ENCODE data around the gene PRR14L.
"Not testable (repeated sequence)": the region's sequence is repeated elsewhere in the genome, so short reads cannot be mapped to it uniquely, and the experiment has no call there.

Gene PRR14L
- total RNA-seq: 93.8 to 199 (median 118) reads per million in 9 experiments

GRCh38 chr22:31749636-31750364 is at the start of gene PRR14L:
TSS of gene PRR14L (minus strand) at chr22:31750132. CDS start at chr22:31738860, 11,272 bp downstream.
- DNase-seq: peak; percentile 99
- peak within 1 kb of the TSS; percentile 87 to 89 for H3K27ac Mint-ChIP-seq
- H3K4me1 Mint-ChIP-seq (ENCODE audit: low read depth in 2 of 2): peaks cover 36 to 48% of the 10 kb centered on the region in 2 donors
- H3K36me3 Mint-ChIP-seq (ENCODE audit: insufficient read depth): peaks cover 35% of the 10 kb centered on the region
- ATAC-seq (replicated peaks): peak; percentile 69
- H3K4me3 Mint-ChIP-seq: peak within 1 kb of the TSS; percentile 79 to 85
- H3K9me3 Mint-ChIP-seq: no peaks in the 10 kb centered on the region
- H3K27me3 Mint-ChIP-seq: no peaks in the 10 kb centered on the region

GRCh38 chr22:31799358-31799757 is 49.4 kb upstream of the PRR14L start:
- not testable (repeated sequence) for H3K4me3 Mint-ChIP-seq; H3K9me3 Mint-ChIP-seq; H3K4me1 Mint-ChIP-seq (ENCODE audit: low read depth in 2 of 2); H3K27me3 Mint-ChIP-seq; DNase-seq; ATAC-seq (replicated peaks); H3K27ac Mint-ChIP-seq
- peaks cover 68% of the 10 kb centered on the region for H3K36me3 Mint-ChIP-seq (ENCODE audit: insufficient read depth)

GRCh38 chr22:31790240-31790639 is 40.3 kb upstream of the PRR14L start:
- Mint-ChIP-seq H3K4me3 (no peak overlapping the region), H3K36me3 (ENCODE audit: insufficient read depth) (peaks cover 22% of the 10 kb centered on the region), H3K27ac (no peak overlapping the region), H3K27me3 (no peaks in the 10 kb centered on the region), H3K9me3 (no peaks in the 10 kb centered on the region), H3K4me1 (ENCODE audit: low read depth in 2 of 2) (peaks cover 0 to 3% of the 10 kb centered on the region in 2 donors)
- no peak for DNase-seq
- no peak for ATAC-seq (replicated peaks)

- Mint-ChIP-seq H3K36me3 (ENCODE audit: insufficient read depth) (peaks cover 26% of the 10 kb centered on the region), H3K27me3 (no peaks in the 10 kb centered on the region), H3K27ac (peak overlapping the region in 1 of 2 donors; percentile 44), H3K4me1 (ENCODE audit: low read depth in 2 of 2) (peaks cover 0 to 3% of the 10 kb centered on the region in 2 donors), H3K4me3 (no peak overlapping the region), H3K9me3 (no peaks in the 10 kb centered on the region)
- ATAC-seq (replicated peaks) (no peak), DNase-seq (no peak)
Measured at GRCh38 chr22:31789803-31790202, 39.9 kb upstream of the PRR14L start.

GRCh38 chr22:31776231-31776630 is 26.3 kb upstream of the PRR14L start:
- Mint-ChIP-seq H3K36me3 (ENCODE audit: insufficient read depth) (peaks cover 32% of the 10 kb centered on the region), H3K9me3 (no peaks in the 10 kb centered on the region), H3K27me3 (no peaks in the 10 kb centered on the region), H3K27ac (no peak overlapping the region), H3K4me3 (no peak overlapping the region), H3K4me1 (ENCODE audit: low read depth in 2 of 2) (no peaks in the 10 kb centered on the region)
- ATAC-seq (replicated peaks): no peak
- no peak for DNase-seq

GRCh38 chr22:31773416-31773815 is 23.5 kb upstream of the PRR14L start:
- Mint-ChIP-seq H3K9me3 (no peaks in the 10 kb centered on the region), H3K36me3 (ENCODE audit: insufficient read depth) (peaks cover 54% of the 10 kb centered on the region), H3K4me1 (ENCODE audit: low read depth in 2 of 2) (no peaks in the 10 kb centered on the region), H3K4me3 (no peak overlapping the region), H3K27ac (no peak overlapping the region), H3K27me3 (no peaks in the 10 kb centered on the region)
- no peak for DNase-seq
- no peak for ATAC-seq (replicated peaks)

GRCh38 chr22:31768422-31769059 is 18.6 kb upstream of the PRR14L start:
- Mint-ChIP-seq H3K4me1 (ENCODE audit: low read depth in 2 of 2) (peaks cover 0 to 5% of the 10 kb centered on the region in 2 donors), H3K27ac (peak overlapping the region in 1 of 2 donors; percentile 19)

GRCh38 chr22:31764785-31765184 is 14.9 kb upstream of the PRR14L start:
- H3K4me3 Mint-ChIP-seq: no peak overlapping the region
- H3K36me3 Mint-ChIP-seq (ENCODE audit: insufficient read depth): peaks cover 76% of the 10 kb centered on the region
- DNase-seq (no peak), ATAC-seq (replicated peaks) (no peak)
- peaks cover 0 to 5% of the 10 kb centered on the region in 2 donors for H3K4me1 Mint-ChIP-seq (ENCODE audit: low read depth in 2 of 2)
- peak overlapping the region in 1 of 2 donors; percentile 33 for H3K27ac Mint-ChIP-seq
- H3K9me3 Mint-ChIP-seq: no peaks in the 10 kb centered on the region
- H3K27me3 Mint-ChIP-seq: no peaks in the 10 kb centered on the region

More at GRCh38 chr22:31768422-31769059, 18.6 kb upstream of the PRR14L start:
- no peak overlapping the region for H3K4me3 Mint-ChIP-seq
- ATAC-seq (replicated peaks) (no peak), DNase-seq (no peak)
- H3K36me3 Mint-ChIP-seq (ENCODE audit: insufficient read depth): peaks cover 71% of the 10 kb centered on the region
- H3K27me3 Mint-ChIP-seq: no peaks in the 10 kb centered on the region
- no peaks in the 10 kb centered on the region for H3K9me3 Mint-ChIP-seq

GRCh38 chr22:31758860-31759259 is 8.9 kb upstream of the PRR14L start:
- peaks cover 11 to 15% of the 10 kb centered on the region in 2 donors for H3K4me1 Mint-ChIP-seq (ENCODE audit: low read depth in 2 of 2)
- H3K27me3 Mint-ChIP-seq; H3K27ac Mint-ChIP-seq; ATAC-seq (replicated peaks); DNase-seq; H3K4me3 Mint-ChIP-seq; H3K9me3 Mint-ChIP-seq: not testable (repeated sequence)
- H3K36me3 Mint-ChIP-seq (ENCODE audit: insufficient read depth): peaks cover 44% of the 10 kb centered on the region

- ATAC-seq (replicated peaks) (no peak), DNase-seq (no peak)
- Mint-ChIP-seq H3K27ac (no peak overlapping the region), H3K4me1 (ENCODE audit: low read depth in 2 of 2) (peaks cover 15 to 20% of the 10 kb centered on the region in 2 donors), H3K36me3 (ENCODE audit: insufficient read depth) (peaks cover 41% of the 10 kb centered on the region), H3K4me3 (no peak overlapping the region), H3K9me3 (no peaks in the 10 kb centered on the region), H3K27me3 (no peaks in the 10 kb centered on the region)
Measured at GRCh38 chr22:31757265-31757664, 7.3 kb upstream of the PRR14L start.

- Mint-ChIP-seq H3K4me3 (peak overlapping the region; percentile 81 to 82), H3K27ac (peak overlapping the region; percentile 95 to 97), H3K36me3 (ENCODE audit: insufficient read depth) (peaks cover 27% of the 10 kb centered on the region), H3K4me1 (ENCODE audit: low read depth in 2 of 2) (peaks cover 22 to 27% of the 10 kb centered on the region in 2 donors), H3K9me3 (no peaks in the 10 kb centered on the region), H3K27me3 (no peaks in the 10 kb centered on the region)
- no peak for ATAC-seq (replicated peaks)
- DNase-seq: no peak
Measured at GRCh38 chr22:31754813-31755212, 4.9 kb upstream of the PRR14L start.

GRCh38 chr22:31753634-31754501 is 3.9 kb upstream of the PRR14L start, which contains the start of gene DEPDC5:
TSS of gene DEPDC5 (plus strand) at chr22:31754019. CDS start at chr22:31754922, 903 bp downstream.
- DNase-seq (peak; percentile 94 to 97 (median 95)), ATAC-seq (replicated peaks) (peak; percentile 76)
- Mint-ChIP-seq H3K27me3 (no peaks in the 10 kb centered on the region), H3K27ac (peak within 1 kb of the TSS; percentile 95 to 97), H3K36me3 (ENCODE audit: insufficient read depth) (peaks cover 23% of the 10 kb centered on the region), H3K4me3 (peak within 1 kb of the TSS; percentile 81 to 82), H3K4me1 (ENCODE audit: low read depth in 2 of 2) (peaks cover 27 to 34% of the 10 kb centered on the region in 2 donors), H3K9me3 (no peaks in the 10 kb centered on the region)

- DNase-seq (no peak), ATAC-seq (replicated peaks) (no peak)
- Mint-ChIP-seq H3K9me3 (no peaks in the 10 kb centered on the region), H3K27me3 (no peaks in the 10 kb centered on the region), H3K36me3 (ENCODE audit: insufficient read depth) (peaks cover 24% of the 10 kb centered on the region), H3K27ac (peak overlapping the region; percentile 95 to 97), H3K4me1 (ENCODE audit: low read depth in 2 of 2) (peaks cover 33 to 42% of the 10 kb centered on the region in 2 donors), H3K4me3 (peak overlapping the region; percentile 81 to 82)
Measured at GRCh38 chr22:31753005-31753633, 3.2 kb upstream of the PRR14L start.
